Limb (tissue), 2 donors: ENCODE results near the gene SCN8A.

Source experiments
- DNase-seq, 2 donors: peaks; one replicate each; pipeline ENCODE4 v3.0.0-alpha.2; 2016; ENCODE audit errors: extremely low spot score in 2 of 2

The SCN8A gene

DNA sequence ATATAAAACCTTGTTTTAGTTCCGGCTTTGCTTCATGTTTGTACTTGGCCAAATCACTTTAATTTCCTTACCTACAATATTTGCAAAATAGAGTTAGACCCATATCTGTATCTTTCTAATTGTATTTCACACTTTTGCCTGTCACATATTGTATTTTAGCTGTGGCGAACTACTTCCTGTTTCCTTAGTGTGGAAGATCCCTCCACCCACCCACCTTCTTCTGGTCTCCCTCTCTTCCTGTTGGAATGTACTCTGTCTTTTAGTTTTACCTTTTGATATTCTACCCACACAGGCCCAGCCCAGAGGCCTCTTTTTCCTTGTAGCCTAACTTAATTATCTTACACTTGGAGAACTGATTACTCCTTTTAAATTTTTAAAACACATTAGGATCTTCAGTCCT lies 78.2 kb downstream of the SCN8A start:
- DNase-seq = no peak

- no peak for DNase-seq
These were observed 79.0 kb downstream of the SCN8A start for GRCh38 chr12:51669996-51670395.

DNA sequence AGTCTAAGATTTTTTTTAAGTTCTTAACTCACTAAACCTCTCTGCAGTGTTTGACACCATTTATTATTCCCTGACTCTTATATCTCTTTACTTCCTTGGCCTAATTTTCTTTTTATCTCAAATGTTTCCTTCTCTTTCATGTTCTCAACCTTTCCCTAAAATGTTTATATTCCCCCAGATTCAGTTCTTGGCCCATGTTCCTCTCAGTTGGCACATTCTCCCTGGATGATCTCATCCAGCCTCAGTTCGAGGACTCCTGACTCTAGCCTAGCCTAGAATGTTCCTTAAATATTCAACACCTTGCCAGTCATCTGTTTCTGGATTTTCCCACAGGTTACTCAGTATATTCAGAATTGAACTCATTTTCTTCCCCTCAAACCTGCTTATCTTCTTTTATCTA lies 81.3 kb downstream of the SCN8A start:
- DNase-seq = no peak

DNA sequence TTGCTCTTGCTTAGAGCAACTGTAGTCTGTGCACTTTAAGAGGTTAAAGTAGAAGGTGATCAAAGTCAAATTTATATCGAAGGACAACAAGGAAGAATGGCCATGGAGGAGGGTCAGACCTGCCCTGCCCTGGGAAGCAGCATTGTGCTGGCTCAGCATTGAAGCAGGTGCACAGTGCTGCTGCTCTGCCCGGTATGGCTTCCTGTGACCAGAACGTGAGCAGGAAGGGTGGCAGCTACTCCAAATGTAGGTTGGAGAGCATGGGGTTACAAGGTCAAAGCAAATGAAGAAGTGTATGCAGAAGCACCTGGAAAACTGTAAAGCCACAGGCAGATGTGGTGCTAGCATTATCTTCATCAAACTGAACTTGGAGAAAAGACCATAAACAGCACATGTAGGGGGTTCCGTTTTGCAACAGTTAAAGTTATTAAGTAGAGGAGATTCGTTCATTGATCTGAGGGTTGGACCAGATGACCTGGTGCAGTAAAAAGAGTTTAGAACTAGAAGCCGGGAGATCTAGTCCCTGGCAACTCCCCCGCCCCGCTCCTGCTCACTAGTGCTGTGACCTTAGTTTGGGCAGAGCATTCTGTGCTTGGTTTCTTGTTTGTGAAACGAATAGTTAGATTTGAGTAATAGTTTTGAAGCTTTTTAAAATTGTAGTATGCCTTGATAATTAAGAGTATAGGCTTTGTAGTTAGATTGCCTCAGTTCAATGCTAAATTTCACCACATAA lies 84.2 kb downstream of the SCN8A start:
- no peak for DNase-seq

- no peak for DNase-seq
These were observed 85.8 kb downstream of the SCN8A start for GRCh38 chr12:51676875-51677274.

DNA sequence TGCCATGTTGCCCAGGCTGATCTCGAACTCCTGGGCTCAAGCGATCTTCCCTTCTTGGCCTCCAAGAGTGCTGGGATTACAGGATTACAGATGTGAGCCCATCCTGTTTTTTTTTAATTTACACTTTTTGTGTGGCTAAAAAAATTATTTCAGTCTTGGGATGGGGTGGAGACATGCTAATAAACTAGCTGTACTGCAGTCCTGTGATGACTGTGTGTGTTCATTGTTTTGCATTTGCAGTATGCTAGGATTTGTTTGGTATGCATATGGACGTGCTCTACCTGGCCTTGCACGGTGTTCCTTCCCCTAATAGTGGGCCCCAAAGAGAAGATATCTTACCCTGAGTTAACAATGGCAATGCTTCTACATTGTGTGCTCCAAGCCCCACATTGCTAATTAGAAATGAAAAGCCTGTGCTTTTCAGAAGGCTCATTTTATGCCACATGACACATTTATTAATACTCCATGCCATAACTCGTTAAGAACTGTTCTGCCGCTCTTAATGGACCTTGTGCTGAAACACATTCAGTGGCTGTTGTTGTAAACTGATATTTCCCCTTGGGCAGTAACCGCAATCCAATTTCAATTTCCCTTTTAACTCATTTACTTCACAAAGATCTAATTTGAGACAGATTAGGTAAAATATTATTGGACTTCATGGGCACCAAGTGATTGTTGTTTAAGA lies 86.4 kb downstream of the SCN8A start:
- no peak for DNase-seq

GRCh38 chr12:51678086-51678724 lies 87.2 kb downstream of the SCN8A start:
- no peak for DNase-seq

DNA sequence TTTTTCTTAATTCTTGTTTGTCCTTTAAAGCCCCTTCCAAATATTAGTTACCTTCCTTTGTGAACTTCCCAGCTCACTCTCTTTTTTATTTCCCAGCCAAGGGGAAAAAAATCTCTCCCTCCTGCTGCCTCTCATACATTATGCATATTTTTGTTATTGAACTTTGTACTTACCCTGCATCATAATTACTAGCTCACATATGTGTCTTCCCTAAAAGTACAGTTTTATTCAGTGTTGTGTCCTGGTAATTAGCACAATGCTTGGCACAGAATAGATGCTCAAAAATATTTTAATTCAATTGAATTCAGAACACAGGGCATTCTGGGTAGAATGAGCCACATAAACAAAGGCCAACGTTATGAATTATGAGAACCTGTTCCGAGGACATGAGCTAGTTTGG lies 91.9 kb downstream of the SCN8A start:
- DNase-seq = no peak

- DNase-seq = no peak
These were observed 92.8 kb downstream of the SCN8A start for GRCh38 chr12:51683763-51684357.

DNA sequence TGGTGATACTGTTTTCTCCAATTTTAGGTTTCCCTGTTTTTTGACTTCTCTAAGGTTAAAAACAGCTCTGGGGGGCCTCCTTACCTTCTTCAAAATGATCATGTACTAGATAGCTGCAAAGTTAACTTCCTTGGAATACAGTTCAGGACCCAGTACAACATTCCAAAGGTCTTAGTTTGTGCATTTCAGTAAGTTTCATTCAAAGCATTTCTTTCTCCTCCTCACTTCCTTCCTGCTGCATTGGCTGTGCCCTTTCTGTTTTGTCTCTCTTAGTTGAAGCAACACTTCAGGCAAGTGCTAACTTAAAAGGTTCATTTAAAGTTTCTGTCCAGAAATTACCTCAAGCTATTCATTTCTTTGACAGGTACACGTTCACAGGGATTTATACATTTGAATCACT lies 95.7 kb downstream of the SCN8A start:
- no peak for DNase-seq

- DNase-seq = no peak
These were observed 96.1 kb downstream of the SCN8A start for GRCh38 chr12:51687177-51687576.

GRCh38 chr12:51687614-51688013 lies 96.6 kb downstream of the SCN8A start:
- no peak for DNase-seq

DNA sequence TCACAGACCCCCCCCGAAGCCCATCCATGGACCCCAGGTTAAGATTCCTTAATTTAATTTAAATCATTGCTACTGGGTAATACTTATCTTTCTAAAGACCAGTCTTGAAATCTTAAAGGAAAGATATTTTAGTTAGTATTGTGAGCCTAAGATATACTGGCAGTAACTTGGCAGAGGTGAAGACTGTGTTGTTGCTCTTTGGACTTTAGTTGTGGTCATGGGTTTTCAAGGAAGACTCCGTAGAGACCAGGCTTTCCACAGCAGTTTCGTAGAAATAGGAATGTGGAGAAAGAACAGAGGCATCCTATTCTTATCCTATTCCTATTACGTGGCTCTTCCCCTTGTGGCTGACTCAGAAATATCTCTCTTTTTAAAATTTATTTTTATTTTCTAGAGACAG lies 99.0 kb downstream of the SCN8A start:
- DNase-seq = no peak

DNA sequence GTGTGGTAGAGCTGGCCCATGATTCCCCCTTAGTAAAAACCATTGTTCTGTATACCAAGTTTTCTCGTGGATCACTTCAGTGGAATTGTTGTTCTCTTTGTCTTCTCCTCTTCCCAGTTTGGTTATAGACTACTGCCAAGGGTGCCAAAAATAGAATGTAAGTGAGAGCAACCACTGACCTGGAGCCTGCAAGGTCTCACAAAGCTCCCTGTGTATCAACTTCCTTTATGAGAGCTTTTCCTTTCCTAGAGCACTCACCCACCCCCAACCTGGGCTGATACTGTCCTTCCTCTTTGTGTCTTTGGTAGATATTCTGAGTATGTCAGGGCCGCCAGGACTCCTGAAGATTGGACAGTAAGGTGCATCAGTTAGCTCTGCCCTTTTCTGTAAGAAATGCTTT lies 101.0 kb downstream of the SCN8A start:
- no peak for DNase-seq

GRCh38 chr12:51693569-51693968 lies 102.5 kb downstream of the SCN8A start:
- DNase-seq = no peak

GRCh38 chr12:51694146-51694545 lies 103.1 kb downstream of the SCN8A start:
- no peak for DNase-seq

- no peak for DNase-seq
These were observed 104.4 kb downstream of the SCN8A start for GRCh38 chr12:51695241-51696010.

- DNase-seq = no peak
These were observed 108.2 kb downstream of the SCN8A start for GRCh38 chr12:51699219-51699618.

- no peak for DNase-seq
These were observed 109.9 kb downstream of the SCN8A start for GRCh38 chr12:51700887-51701286.

DNA sequence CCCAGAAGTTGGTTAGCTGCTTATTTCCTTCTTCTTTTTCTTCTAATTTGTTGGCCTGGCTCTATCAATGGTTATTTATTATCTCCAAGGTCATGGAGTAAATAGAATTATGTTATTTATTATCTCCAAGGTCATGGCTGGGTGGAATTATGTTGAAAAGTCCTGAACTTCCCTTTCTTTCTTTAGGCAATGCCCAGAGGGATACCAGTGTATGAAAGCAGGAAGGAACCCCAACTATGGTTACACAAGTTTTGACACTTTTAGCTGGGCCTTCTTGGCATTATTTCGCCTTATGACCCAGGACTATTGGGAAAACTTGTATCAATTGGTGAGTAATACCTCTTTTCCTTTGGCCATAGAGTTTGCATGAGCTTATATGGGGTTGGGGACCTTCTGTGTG lies 111.6 kb downstream of the SCN8A start:
- no peak for DNase-seq

DNA sequence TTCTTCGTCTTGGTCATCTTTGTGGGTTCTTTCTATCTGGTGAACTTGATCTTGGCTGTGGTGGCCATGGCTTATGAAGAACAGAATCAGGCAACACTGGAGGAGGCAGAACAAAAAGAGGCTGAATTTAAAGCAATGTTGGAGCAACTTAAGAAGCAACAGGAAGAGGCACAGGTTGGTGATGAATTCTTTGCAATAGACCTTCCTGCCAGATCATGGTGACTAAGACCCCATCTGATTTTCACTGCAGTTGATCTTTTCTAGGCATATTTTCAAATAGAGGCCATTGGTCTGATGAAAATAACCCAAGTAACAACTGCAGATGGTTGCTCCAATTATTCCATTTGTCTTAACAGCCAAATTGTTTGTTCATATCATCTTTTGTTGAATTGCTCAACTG lies 114.4 kb downstream of the SCN8A start:
- DNase-seq = no peak

- no peak for DNase-seq
These were observed 115.2 kb downstream of the SCN8A start for GRCh38 chr12:51706206-51706605.
